ENCODE measurements around the gene ZNF664.

ZNF664 gene

DNA sequence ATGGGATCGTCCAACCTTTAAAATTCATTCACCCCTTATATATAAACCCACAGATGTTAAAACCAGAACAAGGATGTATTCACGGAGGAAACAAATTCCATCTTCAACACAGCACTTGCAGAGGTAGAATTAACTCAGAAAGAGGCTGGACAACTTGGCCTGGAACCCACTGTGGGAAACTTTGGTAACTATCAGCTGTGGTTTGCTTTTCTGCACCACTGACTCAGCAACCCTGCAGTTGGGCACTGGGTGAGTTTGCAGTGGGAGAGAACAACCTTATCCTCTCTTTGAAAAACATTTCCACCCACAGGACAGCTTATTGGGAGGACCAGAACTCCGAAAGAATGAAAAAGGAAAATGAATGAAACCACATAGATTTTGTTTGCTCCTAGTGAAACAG, 66.3 kb downstream of the ZNF664 start:
- no peak overlapping the region for H3K9ac ChIP-seq (ENCODE audit: low read length)
- no peak overlapping the region for H2BK12ac ChIP-seq (ENCODE audit: low read length)
- H3K4me3 ChIP-seq (ENCODE audit: low read depth, low read length), result no peak overlapping the region
- no peak overlapping the region for H3K23ac ChIP-seq (ENCODE audit: low read length)
- no peak overlapping the region for H3K14ac ChIP-seq (ENCODE audit: low read length)
- no peak overlapping the region for H3K27ac ChIP-seq (ENCODE audit: low read depth, low read length)
- no peaks in the 10 kb centered on the region for H3K79me2 ChIP-seq (ENCODE audit: control insufficient read depth, insufficient read depth, low read length, poor library complexity)
- no peaks in the 10 kb centered on the region for H3K36me3 ChIP-seq (ENCODE audit: control insufficient read depth in 1 of 2, insufficient read depth in 2 of 2, low read length in 2 of 2)
- no peak overlapping the region for H3K18ac ChIP-seq (ENCODE audit: low read length)
- H3K79me1 ChIP-seq (ENCODE audit: low read length), result no peaks in the 10 kb centered on the region
- H3K4ac ChIP-seq (ENCODE audit: low read depth, low read length), result no peak overlapping the region
- no peak overlapping the region for H4K8ac ChIP-seq (ENCODE audit: low read depth, low read length)
- H3K27me3 ChIP-seq (ENCODE audit: insufficient read depth, low read length), result no peaks in the 10 kb centered on the region
- no peak overlapping the region for H2BK120ac ChIP-seq (ENCODE audit: insufficient read depth, low read length, poor library complexity)
- no peak overlapping the region for H2BK5ac ChIP-seq (ENCODE audit: low read depth, low read length, poor library complexity)
- no peak overlapping the region for H4K91ac ChIP-seq (ENCODE audit: low read depth, low read length)
- no peak overlapping the region for H4K12ac ChIP-seq (ENCODE audit: low read depth, low read length)
- no peak overlapping the region for H2AK5ac ChIP-seq (ENCODE audit: low read length)
- no peak overlapping the region for H3K4me2 ChIP-seq (ENCODE audit: low read length)
- H3K9me3 ChIP-seq (ENCODE audit: insufficient read depth, low read depth, low read length), result peaks cover 5% of the 10 kb centered on the region
- DNase-seq, result no peak
- H3K4me1 ChIP-seq (ENCODE audit: control insufficient read depth in 1 of 2, insufficient read depth in 2 of 2, low read length in 2 of 2), result peaks cover 4 to 9% of the 10 kb centered on the region in 2 experiments
- H2AFZ ChIP-seq (ENCODE audit: insufficient read depth, low read length, poor library complexity), result no peak overlapping the region
- WGBS (ENCODE audit: extremely low coverage, insufficient coverage, insufficient read length), result no CpG with 5 or more reads among the region's 3 CpGs

GRCh38 chr12:124040291-124040690, 67.3 kb downstream of the ZNF664 start:
- H3K4me3 ChIP-seq (ENCODE audit: low read depth, low read length), result no peak overlapping the region
- H3K18ac ChIP-seq (ENCODE audit: low read length), result no peak overlapping the region
- no peak overlapping the region for H3K14ac ChIP-seq (ENCODE audit: low read length)
- H2AK5ac ChIP-seq (ENCODE audit: low read length), result no peak overlapping the region
- no peak for DNase-seq
- peaks cover 5% of the 10 kb centered on the region for H3K9me3 ChIP-seq (ENCODE audit: insufficient read depth, low read depth, low read length)
- H3K4ac ChIP-seq (ENCODE audit: low read depth, low read length), result no peak overlapping the region
- peaks cover 7 to 12% of the 10 kb centered on the region in 2 experiments for H3K4me1 ChIP-seq (ENCODE audit: control insufficient read depth in 1 of 2, insufficient read depth in 2 of 2, low read length in 2 of 2)
- no CpG with 5 or more reads among the region's 10 CpGs for WGBS (ENCODE audit: extremely low coverage, insufficient coverage, insufficient read length)
- H2BK5ac ChIP-seq (ENCODE audit: low read depth, low read length, poor library complexity), result no peak overlapping the region
- no peaks in the 10 kb centered on the region for H3K27me3 ChIP-seq (ENCODE audit: insufficient read depth, low read length)
- no peak overlapping the region for H3K27ac ChIP-seq (ENCODE audit: low read depth, low read length)
- no peak overlapping the region for H2AFZ ChIP-seq (ENCODE audit: insufficient read depth, low read length, poor library complexity)
- H3K36me3 ChIP-seq (ENCODE audit: control insufficient read depth in 1 of 2, insufficient read depth in 2 of 2, low read length in 2 of 2), result no peaks in the 10 kb centered on the region
- H2BK12ac ChIP-seq (ENCODE audit: low read length), result no peak overlapping the region
- H3K4me2 ChIP-seq (ENCODE audit: low read length), result no peak overlapping the region
- H3K79me1 ChIP-seq (ENCODE audit: low read length), result no peaks in the 10 kb centered on the region
- no peak overlapping the region for H3K9ac ChIP-seq (ENCODE audit: low read length)
- no peak overlapping the region for H4K91ac ChIP-seq (ENCODE audit: low read depth, low read length)
- no peak overlapping the region for H2BK120ac ChIP-seq (ENCODE audit: insufficient read depth, low read length, poor library complexity)
- no peak overlapping the region for H4K12ac ChIP-seq (ENCODE audit: low read depth, low read length)
- H3K23ac ChIP-seq (ENCODE audit: low read length), result no peak overlapping the region
- H4K8ac ChIP-seq (ENCODE audit: low read depth, low read length), result no peak overlapping the region
- no peaks in the 10 kb centered on the region for H3K79me2 ChIP-seq (ENCODE audit: control insufficient read depth, insufficient read depth, low read length, poor library complexity)

- no peak overlapping the region for H4K91ac ChIP-seq (ENCODE audit: low read depth, low read length)
- H3K4ac ChIP-seq (ENCODE audit: low read depth, low read length), result no peak overlapping the region
- DNase-seq, result no peak
- no peaks in the 10 kb centered on the region for H3K27me3 ChIP-seq (ENCODE audit: insufficient read depth, low read length)
- H2AK5ac ChIP-seq (ENCODE audit: low read length), result no peak overlapping the region
- no peak overlapping the region for H3K9ac ChIP-seq (ENCODE audit: low read length)
- H3K4me2 ChIP-seq (ENCODE audit: low read length), result no peak overlapping the region
- H3K23ac ChIP-seq (ENCODE audit: low read length), result no peak overlapping the region
- no peak overlapping the region for H3K4me3 ChIP-seq (ENCODE audit: low read depth, low read length)
- H3K27ac ChIP-seq (ENCODE audit: low read depth, low read length), result no peak overlapping the region
- no peaks in the 10 kb centered on the region for H3K79me2 ChIP-seq (ENCODE audit: control insufficient read depth, insufficient read depth, low read length, poor library complexity)
- H4K8ac ChIP-seq (ENCODE audit: low read depth, low read length), result no peak overlapping the region
- H3K14ac ChIP-seq (ENCODE audit: low read length), result no peak overlapping the region
- H3K79me1 ChIP-seq (ENCODE audit: low read length), result no peaks in the 10 kb centered on the region
- no peaks in the 10 kb centered on the region for H3K36me3 ChIP-seq (ENCODE audit: control insufficient read depth in 1 of 2, insufficient read depth in 2 of 2, low read length in 2 of 2)
- peaks cover 5% of the 10 kb centered on the region for H3K9me3 ChIP-seq (ENCODE audit: insufficient read depth, low read depth, low read length)
- no peak overlapping the region for H2BK120ac ChIP-seq (ENCODE audit: insufficient read depth, low read length, poor library complexity)
- WGBS (ENCODE audit: extremely low coverage, insufficient coverage, insufficient read length), result no CpG with 5 or more reads among the region's 2 CpGs
- H4K12ac ChIP-seq (ENCODE audit: low read depth, low read length), result no peak overlapping the region
- no peak overlapping the region for H2AFZ ChIP-seq (ENCODE audit: insufficient read depth, low read length, poor library complexity)
- no peak overlapping the region for H3K18ac ChIP-seq (ENCODE audit: low read length)
- no peak overlapping the region for H2BK12ac ChIP-seq (ENCODE audit: low read length)
- H2BK5ac ChIP-seq (ENCODE audit: low read depth, low read length, poor library complexity), result no peak overlapping the region
- H3K4me1 ChIP-seq (ENCODE audit: control insufficient read depth in 1 of 2, insufficient read depth in 2 of 2, low read length in 2 of 2), result peaks cover 7 to 12% of the 10 kb centered on the region in 2 experiments
Observed at GRCh38 chr12:124040737-124041136, 67.7 kb downstream of the ZNF664 start.

- no peak overlapping the region for H2AK5ac ChIP-seq (ENCODE audit: low read length)
- H3K23ac ChIP-seq (ENCODE audit: low read length), result no peak overlapping the region
- no peak overlapping the region for H4K12ac ChIP-seq (ENCODE audit: low read depth, low read length)
- no peaks in the 10 kb centered on the region for H3K36me3 ChIP-seq (ENCODE audit: control insufficient read depth in 1 of 2, insufficient read depth in 2 of 2, low read length in 2 of 2)
- H3K4me1 ChIP-seq (ENCODE audit: control insufficient read depth in 1 of 2, insufficient read depth in 2 of 2, low read length in 2 of 2), result peaks cover 7 to 12% of the 10 kb centered on the region in 2 experiments
- DNase-seq, result peak in 1 of 2 donors; percentile 53
- H4K91ac ChIP-seq (ENCODE audit: low read depth, low read length), result no peak overlapping the region
- H2BK12ac ChIP-seq (ENCODE audit: low read length), result no peak overlapping the region
- H3K9ac ChIP-seq (ENCODE audit: low read length), result no peak overlapping the region
- no peak overlapping the region for H3K14ac ChIP-seq (ENCODE audit: low read length)
- no peak overlapping the region for H4K8ac ChIP-seq (ENCODE audit: low read depth, low read length)
- no peaks in the 10 kb centered on the region for H3K79me1 ChIP-seq (ENCODE audit: low read length)
- no CpG with 5 or more reads among the region's 10 CpGs for whole genome bisulfite sequencing (ENCODE audit: extremely low coverage, insufficient coverage, insufficient read length)
- H3K4me2 ChIP-seq (ENCODE audit: low read length), result no peak overlapping the region
- H3K27ac ChIP-seq (ENCODE audit: low read depth, low read length), result no peak overlapping the region
- no peaks in the 10 kb centered on the region for H3K27me3 ChIP-seq (ENCODE audit: insufficient read depth, low read length)
- peaks cover 5% of the 10 kb centered on the region for H3K9me3 ChIP-seq (ENCODE audit: insufficient read depth, low read depth, low read length)
- peak overlapping the region; percentile 10 for H3K18ac ChIP-seq (ENCODE audit: low read length)
- H2BK5ac ChIP-seq (ENCODE audit: low read depth, low read length, poor library complexity), result no peak overlapping the region
- H2AFZ ChIP-seq (ENCODE audit: insufficient read depth, low read length, poor library complexity), result no peak overlapping the region
- no peaks in the 10 kb centered on the region for H3K79me2 ChIP-seq (ENCODE audit: control insufficient read depth, insufficient read depth, low read length, poor library complexity)
- no peak overlapping the region for H3K4me3 ChIP-seq (ENCODE audit: low read depth, low read length)
- no peak overlapping the region for H2BK120ac ChIP-seq (ENCODE audit: insufficient read depth, low read length, poor library complexity)
- no peak overlapping the region for H3K4ac ChIP-seq (ENCODE audit: low read depth, low read length)
Observed at GRCh38 chr12:124041907-124042306, 68.9 kb downstream of the ZNF664 start.
